ENCODE results near the gene MLEC.

Gene MLEC

GRCh38 chr12:120692524-120693033 is 5.6 kb downstream of the MLEC start:
- DNase-seq (ENCODE audit: low spot score) = no peak

- DNase-seq (ENCODE audit: low spot score) = no peak
Measured at GRCh38 chr12:120693848-120694247, 6.9 kb downstream of the MLEC start.

GRCh38 chr12:120696626-120697025 is 9.7 kb downstream of the MLEC start:
- DNase-seq (ENCODE audit: low spot score) = no peak

GRCh38 chr12:120697344-120697743 is 10.4 kb downstream of the MLEC start:
- no peak for DNase-seq (ENCODE audit: low spot score)

GRCh38 chr12:120698665-120699064 is 11.7 kb downstream of the MLEC start:
- no peak for DNase-seq (ENCODE audit: low spot score)

GRCh38 chr12:120699553-120699952 is 12.6 kb downstream of the MLEC start:
- no peak for DNase-seq (ENCODE audit: low spot score)

GRCh38 chr12:120700886-120701285 is 13.9 kb downstream of the MLEC start:
- no peak for DNase-seq (ENCODE audit: low spot score)

GRCh38 chr12:120702637-120703036 is 15.7 kb downstream of the MLEC start:
- DNase-seq (ENCODE audit: low spot score) = no peak

- no peak for DNase-seq (ENCODE audit: low spot score)
Measured at GRCh38 chr12:120703311-120703942, 16.5 kb downstream of the MLEC start.

- DNase-seq (ENCODE audit: low spot score) = no peak
Measured at GRCh38 chr12:120705618-120706017, 18.7 kb downstream of the MLEC start.

GRCh38 chr12:120706029-120706428 is 19.1 kb downstream of the MLEC start:
- DNase-seq (ENCODE audit: low spot score) = no peak

- no peak for DNase-seq (ENCODE audit: low spot score)
Measured at GRCh38 chr12:120708651-120709050, 21.7 kb downstream of the MLEC start.

GRCh38 chr12:120710031-120710804 is 23.3 kb downstream of the MLEC start, which contains the start of gene UNC119B:
Gene UNC119B, plus strand, starts transcription at chr12:120710458. Its CDS starts 17 bp downstream, at chr12:120710475.
- peak; percentile 92 for DNase-seq (ENCODE audit: low spot score)

- DNase-seq (ENCODE audit: low spot score) = no peak
Measured at GRCh38 chr12:120710805-120711296, 23.9 kb downstream of the MLEC start.

- no peak for DNase-seq (ENCODE audit: low spot score)
Measured at GRCh38 chr12:120711411-120711810, 24.5 kb downstream of the MLEC start.

- DNase-seq (ENCODE audit: low spot score) = no peak
Measured at GRCh38 chr12:120712610-120713009, 25.7 kb downstream of the MLEC start.

- DNase-seq (ENCODE audit: low spot score) = peak; percentile 81
Measured at GRCh38 chr12:120713861-120714482, 27.0 kb downstream of the MLEC start.

- no peak for DNase-seq (ENCODE audit: low spot score)
Measured at GRCh38 chr12:120718055-120718454, 31.1 kb downstream of the MLEC start.

GRCh38 chr12:120719072-120719471 is 32.1 kb downstream of the MLEC start:
- no peak for DNase-seq (ENCODE audit: low spot score)

GRCh38 chr12:120719496-120720233 is 32.7 kb downstream of the MLEC start:
- DNase-seq (ENCODE audit: low spot score) = no peak

GRCh38 chr12:120720234-120720986 is 33.5 kb downstream of the MLEC start:
- no peak for DNase-seq (ENCODE audit: low spot score)

Measured in ecto neural progenitor cell (in vitro differentiated cells).